ENCODE results near the gene SPEM3.

SPEM3 gene

GRCh38 chr17:7421186-7421585, 7.5 kb upstream of the SPEM3 start:
- H4K20me1 ChIP-seq (ENCODE audit: insufficient read depth, low read length), result no peaks in the 10 kb centered on the region
- no peak for DNase-seq
- no peak overlapping the region for H3K27ac ChIP-seq (ENCODE audit: low read length)
- ATAC-seq (ENCODE audit: insufficient read depth, low read depth), result no peak
- H3K36me3 ChIP-seq (ENCODE audit: insufficient read depth, low read length), result no peaks in the 10 kb centered on the region
- no peak overlapping the region for H3K4me2 ChIP-seq (ENCODE audit: insufficient read depth, low read length)
- no peak overlapping the region for H3K4me3 ChIP-seq (ENCODE audit: low read depth in 1 of 2, low read length in 2 of 2)
- H3K27me3 ChIP-seq (ENCODE audit: insufficient read depth, low read length, poor library complexity), result no peaks in the 10 kb centered on the region
- H3K9ac ChIP-seq (ENCODE audit: low read depth, low read length), result no peak overlapping the region
- TF ChIP-seq EZH2 (IDR thresholded peaks at IDR 0.05; ENCODE audit: borderline replicate concordance, low read depth, low read length, severe bottlenecking), result no peak
- no peak for TF ChIP-seq CTCF (IDR thresholded peaks at IDR 0.05; ENCODE audit: borderline replicate concordance, extremely low read depth, low read length, poor library complexity, severe bottlenecking)
- no peak overlapping the region for H2AFZ ChIP-seq (ENCODE audit: low read depth, low read length)
- no peaks in the 10 kb centered on the region for H3K4me1 ChIP-seq (ENCODE audit: insufficient read depth, low read length)
- H3K9me3 ChIP-seq (ENCODE audit: insufficient read depth, low read length, severe bottlenecking), result no peaks in the 10 kb centered on the region
- no peaks in the 10 kb centered on the region for H3K79me2 ChIP-seq (ENCODE audit: insufficient read depth, low read length)

GRCh38 chr17:7423679-7424078, 5.0 kb upstream of the SPEM3 start:
- no peaks in the 10 kb centered on the region for H3K4me1 ChIP-seq (ENCODE audit: insufficient read depth, low read length)
- no peaks in the 10 kb centered on the region; the same call in 1 of the 2 replicates for H4K20me1 ChIP-seq (ENCODE audit: insufficient read depth, low read length)
- TF ChIP-seq EZH2 (IDR thresholded peaks at IDR 0.05; ENCODE audit: borderline replicate concordance, low read depth, low read length, severe bottlenecking), result no peak
- TF ChIP-seq CTCF (IDR thresholded peaks at IDR 0.05; ENCODE audit: borderline replicate concordance, extremely low read depth, low read length, poor library complexity, severe bottlenecking), result no peak
- H3K9ac ChIP-seq (ENCODE audit: low read depth, low read length), result no peak overlapping the region
- ATAC-seq (ENCODE audit: insufficient read depth, low read depth) (no peak), DNase-seq (no peak)
- no peak overlapping the region for H2AFZ ChIP-seq (ENCODE audit: low read depth, low read length)
- no peaks in the 10 kb centered on the region for H3K36me3 ChIP-seq (ENCODE audit: insufficient read depth, low read length)
- H3K79me2 ChIP-seq (ENCODE audit: insufficient read depth, low read length), result no peaks in the 10 kb centered on the region
- no peaks in the 10 kb centered on the region for H3K27me3 ChIP-seq (ENCODE audit: insufficient read depth, low read length, poor library complexity)
- no peak overlapping the region for H3K4me2 ChIP-seq (ENCODE audit: insufficient read depth, low read length)
- H3K9me3 ChIP-seq (ENCODE audit: insufficient read depth, low read length, severe bottlenecking), result no peaks in the 10 kb centered on the region
- no peak overlapping the region for H3K4me3 ChIP-seq (ENCODE audit: low read depth in 1 of 2, low read length in 2 of 2)
- H3K27ac ChIP-seq (ENCODE audit: low read length), result no peak overlapping the region

DNA sequence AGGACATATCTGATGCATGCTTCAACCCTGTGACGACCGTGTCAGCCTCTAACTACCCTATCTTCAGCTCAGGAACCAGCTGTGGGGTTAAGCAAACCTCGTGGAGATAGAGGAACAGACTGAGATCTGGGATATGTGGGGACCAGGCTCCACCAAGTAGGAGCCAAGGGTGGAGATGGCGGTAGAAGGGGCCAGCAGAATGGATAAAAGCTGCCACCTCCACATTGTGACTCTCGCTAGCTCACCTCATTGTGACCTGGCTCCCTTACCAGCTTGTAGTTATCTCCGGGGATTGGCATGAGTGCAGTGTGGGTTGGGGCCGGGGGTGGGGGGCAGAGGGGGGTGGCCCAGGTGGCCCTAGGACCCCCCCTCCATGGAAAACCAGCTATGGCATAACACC, 3.3 kb upstream of the SPEM3 start, which contains the start of gene SPEM2:
Gene SPEM2, plus strand, starts transcription at position 301 of the 400 bp plus-strand sequence. Its CDS starts 73 bp downstream, at position 374.
- DNase-seq (no peak), ATAC-seq (ENCODE audit: insufficient read depth, low read depth) (no peak)
- TF ChIP-seq CTCF (IDR thresholded peaks at IDR 0.05; ENCODE audit: borderline replicate concordance, extremely low read depth, low read length, poor library complexity, severe bottlenecking) (no peak), EZH2 (IDR thresholded peaks at IDR 0.05; ENCODE audit: borderline replicate concordance, low read depth, low read length, severe bottlenecking) (no peak)
- Histone ChIP-seq H3K27me3 (ENCODE audit: insufficient read depth, low read length, poor library complexity) (no peaks in the 10 kb centered on the region), H2AFZ (ENCODE audit: low read depth, low read length) (no peak within 1 kb of the TSS), H3K4me3 (ENCODE audit: low read depth in 1 of 2, low read length in 2 of 2) (no peak within 1 kb of the TSS), H3K36me3 (ENCODE audit: insufficient read depth, low read length) (no peaks in the 10 kb centered on the region), H3K4me2 (ENCODE audit: insufficient read depth, low read length) (no peak within 1 kb of the TSS), H3K4me1 (ENCODE audit: insufficient read depth, low read length) (no peaks in the 10 kb centered on the region), H4K20me1 (ENCODE audit: insufficient read depth, low read length) (no peaks in the 10 kb centered on the region; the same call in 1 of the 2 replicates), H3K9ac (ENCODE audit: low read depth, low read length) (no peak within 1 kb of the TSS), H3K9me3 (ENCODE audit: insufficient read depth, low read length, severe bottlenecking) (no peaks in the 10 kb centered on the region), H3K79me2 (ENCODE audit: insufficient read depth, low read length) (no peaks in the 10 kb centered on the region), H3K27ac (ENCODE audit: low read length) (no peak within 1 kb of the TSS)

DNA sequence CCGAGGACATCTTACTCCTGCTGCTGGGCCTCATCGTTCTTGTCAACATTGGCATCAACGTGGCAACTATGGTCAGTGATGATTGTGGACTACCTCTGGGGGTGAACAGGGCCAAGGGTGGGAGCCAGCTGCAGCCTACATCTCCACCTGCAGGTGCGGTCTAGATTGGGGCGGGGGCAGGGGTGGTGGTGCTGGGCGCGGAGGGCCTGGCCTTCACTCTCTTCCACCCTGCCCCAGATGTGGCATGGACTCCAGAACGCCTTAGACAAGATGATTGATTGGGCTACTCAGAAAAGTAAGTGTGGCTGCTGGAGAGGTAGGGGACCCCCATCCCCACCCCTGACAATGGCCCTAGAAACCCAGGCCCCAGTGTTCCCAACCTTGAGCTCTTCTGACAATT, 2.9 kb upstream of the SPEM3 start:
- H3K79me2 ChIP-seq (ENCODE audit: insufficient read depth, low read length), result no peaks in the 10 kb centered on the region
- no peak overlapping the region for H2AFZ ChIP-seq (ENCODE audit: low read depth, low read length)
- H3K36me3 ChIP-seq (ENCODE audit: insufficient read depth, low read length), result no peaks in the 10 kb centered on the region
- H3K27ac ChIP-seq (ENCODE audit: low read length), result no peak overlapping the region
- no peak overlapping the region for H3K4me2 ChIP-seq (ENCODE audit: insufficient read depth, low read length)
- no peaks in the 10 kb centered on the region for H3K9me3 ChIP-seq (ENCODE audit: insufficient read depth, low read length, severe bottlenecking)
- no peak overlapping the region for H3K4me3 ChIP-seq (ENCODE audit: low read depth in 1 of 2, low read length in 2 of 2)
- no peaks in the 10 kb centered on the region; the same call in 1 of the 2 replicates for H4K20me1 ChIP-seq (ENCODE audit: insufficient read depth, low read length)
- H3K27me3 ChIP-seq (ENCODE audit: insufficient read depth, low read length, poor library complexity), result no peaks in the 10 kb centered on the region
- no peaks in the 10 kb centered on the region for H3K4me1 ChIP-seq (ENCODE audit: insufficient read depth, low read length)
- ATAC-seq (ENCODE audit: insufficient read depth, low read depth) (no peak), DNase-seq (no peak)
- H3K9ac ChIP-seq (ENCODE audit: low read depth, low read length), result no peak overlapping the region
- TF ChIP-seq CTCF (IDR thresholded peaks at IDR 0.05; ENCODE audit: borderline replicate concordance, extremely low read depth, low read length, poor library complexity, severe bottlenecking) (no peak), EZH2 (IDR thresholded peaks at IDR 0.05; ENCODE audit: borderline replicate concordance, low read depth, low read length, severe bottlenecking) (no peak)

All from DND-41 (cell line).